ENCODE data around the gene PLEKHG7.
"Not testable (repeated sequence)": the region's sequence is repeated elsewhere in the genome, so short reads cannot be mapped to it uniquely, and the experiment has no call there.

Gene PLEKHG7

GRCh38 chr12:92702754-92703679, at the start of gene PLEKHG7:
Gene PLEKHG7 (plus strand): TSS chr12:92702989. CDS start chr12:92706632, 3,643 bp downstream.
- no peak for DNase-seq

GRCh38 chr12:92654256-92654655, 48.5 kb upstream of the PLEKHG7 start:
- not testable (repeated sequence) for DNase-seq

GRCh38 chr12:92654929-92655328, 47.9 kb upstream of the PLEKHG7 start:
- no peak for DNase-seq

- DNase-seq = no peak
Measured at GRCh38 chr12:92656911-92657310, 45.9 kb upstream of the PLEKHG7 start.

DNA sequence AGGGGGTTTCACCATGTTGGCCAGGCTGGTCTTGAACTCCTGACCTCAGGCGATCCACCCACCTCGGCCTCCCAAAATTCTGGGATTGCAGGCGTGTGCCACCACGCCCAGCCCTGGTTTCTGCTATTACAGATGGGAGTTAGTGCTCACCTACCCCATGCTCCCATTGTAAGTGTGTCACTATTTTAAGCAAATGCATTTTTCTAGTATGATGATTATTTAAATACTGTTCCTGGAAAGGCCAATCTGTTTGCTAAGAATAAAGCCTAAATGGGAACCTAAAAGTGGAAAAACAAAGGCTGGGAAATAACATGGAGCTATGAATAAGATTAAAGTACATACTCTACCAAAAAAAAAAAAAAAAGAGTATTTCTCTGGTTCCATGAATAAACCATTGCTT, 45.0 kb upstream of the PLEKHG7 start:
- no peak for DNase-seq

- DNase-seq = no peak
Measured at GRCh38 chr12:92658611-92659010, 44.2 kb upstream of the PLEKHG7 start.

GRCh38 chr12:92661269-92661668, 41.5 kb upstream of the PLEKHG7 start:
- no peak for DNase-seq

- no peak for DNase-seq
Measured at GRCh38 chr12:92665496-92665895, 37.3 kb upstream of the PLEKHG7 start.

DNA sequence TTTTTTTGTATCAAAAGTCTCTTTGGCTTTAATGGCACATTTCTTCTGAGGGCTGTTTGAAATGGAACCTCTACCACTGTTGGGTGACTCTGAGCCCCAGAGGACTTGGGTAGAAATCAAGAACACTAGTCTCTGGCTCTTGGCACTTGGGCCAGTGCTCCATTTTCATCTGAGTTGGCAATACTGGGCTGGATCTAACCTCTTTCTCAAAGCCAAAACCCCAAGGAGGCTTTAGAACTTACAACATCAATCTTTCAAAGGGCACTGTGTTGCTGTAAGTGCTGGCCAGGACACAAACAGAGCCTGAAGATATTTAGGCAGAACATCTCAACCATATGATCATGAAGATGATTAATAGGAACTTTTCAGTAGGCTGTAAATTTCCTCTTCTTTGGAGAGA, 34.0 kb upstream of the PLEKHG7 start:
- no peak for DNase-seq

DNA sequence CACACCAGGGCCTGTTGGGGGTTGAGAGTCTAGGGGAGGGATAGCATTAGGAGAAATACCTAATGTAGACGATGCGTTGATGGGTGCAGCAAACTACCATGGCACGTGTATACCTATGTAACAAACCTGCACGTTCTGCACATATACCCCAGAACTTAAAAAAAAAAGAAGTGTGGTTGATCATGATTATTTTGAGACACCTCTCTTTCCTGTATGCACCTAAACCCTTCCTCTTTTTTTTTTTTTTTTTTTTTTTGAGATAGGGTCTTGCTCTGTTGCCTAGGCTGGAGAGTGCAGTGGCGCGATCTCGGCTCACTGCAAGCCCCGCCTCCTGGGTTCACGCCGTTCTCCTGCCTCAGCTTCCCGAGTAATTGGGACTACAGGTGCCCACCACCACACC, 31.3 kb upstream of the PLEKHG7 start:
- not testable (repeated sequence) for DNase-seq

GRCh38 chr12:92673756-92674155, 29.0 kb upstream of the PLEKHG7 start:
- no peak for DNase-seq

DNA sequence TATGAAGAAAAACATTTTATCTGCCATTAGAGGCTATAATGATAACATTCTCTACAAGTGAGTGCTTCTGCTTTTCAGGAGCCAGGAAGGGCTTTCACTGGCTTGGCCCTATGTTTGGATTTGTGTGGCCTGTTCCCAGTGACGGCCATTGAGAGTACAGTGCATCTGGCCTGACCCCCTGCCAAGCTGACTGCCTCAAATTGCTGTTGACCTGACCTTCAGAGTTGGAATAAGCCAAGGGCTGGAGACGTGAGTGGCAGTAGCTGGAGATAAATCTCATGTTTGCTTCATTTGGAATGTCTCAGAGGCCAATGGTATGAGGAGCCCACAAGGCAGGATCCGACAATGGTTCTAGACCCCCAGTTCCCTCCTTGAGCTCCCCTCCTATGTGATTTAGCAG, 28.3 kb upstream of the PLEKHG7 start:
- DNase-seq = no peak

DNA sequence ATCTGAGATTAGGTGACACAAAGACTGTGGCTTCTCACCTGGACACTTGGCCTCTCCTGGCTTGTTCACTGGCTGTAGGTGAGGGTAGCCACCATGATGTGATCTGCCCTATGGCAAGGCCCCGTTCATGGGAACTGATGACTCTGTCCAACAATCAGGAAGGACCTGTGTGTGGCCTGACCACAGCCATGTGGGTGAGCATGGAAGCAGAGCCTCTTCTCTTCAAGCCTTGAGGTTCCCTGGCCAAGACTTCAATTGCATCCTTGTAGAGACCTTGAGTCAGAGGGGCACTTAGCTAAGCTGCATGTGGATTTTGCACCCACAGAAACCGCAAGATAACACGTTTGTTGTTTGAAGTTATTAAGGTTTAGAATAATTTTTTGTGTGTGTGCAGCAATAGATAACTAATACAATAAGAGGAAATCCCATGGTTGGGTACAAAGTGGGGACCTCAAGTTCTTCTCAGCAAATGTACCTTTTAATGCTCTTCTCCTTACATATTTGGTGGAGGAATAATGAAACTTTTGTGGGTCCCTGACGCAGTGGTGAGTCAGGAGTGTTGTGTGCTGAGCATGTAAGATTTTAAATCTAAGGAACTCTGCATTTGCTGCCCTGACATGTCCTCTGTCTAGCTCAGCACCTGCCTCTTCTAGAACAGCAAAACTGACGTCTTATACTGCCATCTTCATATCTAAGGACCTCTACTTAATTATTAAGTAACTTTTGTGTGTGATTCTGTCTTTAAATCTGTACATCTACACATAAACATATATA, 27.5 kb upstream of the PLEKHG7 start:
- no peak for DNase-seq

DNA sequence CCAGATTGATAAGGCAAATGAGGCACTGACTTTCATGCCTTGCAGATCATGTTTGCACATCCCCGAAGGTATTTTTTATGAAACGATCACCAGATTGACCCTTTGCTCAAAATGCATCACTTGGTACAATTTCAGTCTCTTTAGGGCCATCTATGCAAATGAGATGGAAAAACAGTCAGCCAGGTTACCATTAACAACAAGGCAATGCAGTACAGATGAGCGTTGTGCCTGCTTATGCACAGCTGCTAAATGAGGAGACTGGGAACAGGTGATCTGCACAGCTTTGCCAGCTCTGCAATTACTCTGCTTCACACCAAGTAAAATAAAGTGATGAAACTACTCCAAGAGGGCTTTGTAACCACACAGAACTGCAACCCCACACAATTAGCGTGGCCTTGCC, 26.1 kb upstream of the PLEKHG7 start:
- no peak for DNase-seq

GRCh38 chr12:92690601-92691000, 12.2 kb upstream of the PLEKHG7 start:
- no peak for DNase-seq

DNA sequence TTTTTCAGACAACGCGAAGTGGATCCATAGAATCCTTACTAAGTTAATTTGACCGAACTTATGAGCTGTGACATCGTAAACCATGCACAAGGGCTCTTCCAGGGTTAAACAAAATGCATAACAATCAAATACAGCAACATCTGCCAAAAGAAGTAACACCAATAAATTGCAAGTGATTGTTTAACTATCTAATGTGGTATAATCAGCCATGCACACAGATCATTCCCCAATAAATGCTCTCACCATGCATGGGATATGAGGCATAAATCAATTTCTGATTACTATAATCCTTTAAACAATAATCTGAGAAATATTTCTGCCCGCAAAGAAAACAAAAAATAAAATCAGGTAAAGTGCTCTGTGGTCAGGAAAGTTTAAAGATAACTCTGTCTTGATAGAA, 7.7 kb upstream of the PLEKHG7 start:
- no peak for DNase-seq

DNA sequence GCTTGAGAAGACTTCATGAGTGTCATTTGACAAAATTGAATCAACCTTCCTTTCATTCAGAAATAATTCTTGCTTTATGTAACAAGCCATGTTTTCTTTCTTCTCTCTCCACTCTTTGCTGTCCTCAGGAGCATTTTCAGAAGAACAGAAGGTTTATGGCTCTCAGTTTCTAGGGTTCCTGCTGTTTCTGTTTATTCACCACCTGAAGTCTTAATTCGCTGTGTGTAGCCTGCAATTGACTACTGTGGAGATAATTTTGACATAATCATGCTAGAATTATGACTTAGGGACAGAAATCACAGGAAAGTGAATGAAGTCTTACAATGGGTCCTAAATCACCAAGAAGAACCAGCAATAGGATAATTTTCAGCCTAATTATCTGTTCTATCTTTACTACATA, 7.2 kb upstream of the PLEKHG7 start:
- no peak for DNase-seq

GRCh38 chr12:92696216-92696615, 6.6 kb upstream of the PLEKHG7 start:
- no peak for DNase-seq

DNA sequence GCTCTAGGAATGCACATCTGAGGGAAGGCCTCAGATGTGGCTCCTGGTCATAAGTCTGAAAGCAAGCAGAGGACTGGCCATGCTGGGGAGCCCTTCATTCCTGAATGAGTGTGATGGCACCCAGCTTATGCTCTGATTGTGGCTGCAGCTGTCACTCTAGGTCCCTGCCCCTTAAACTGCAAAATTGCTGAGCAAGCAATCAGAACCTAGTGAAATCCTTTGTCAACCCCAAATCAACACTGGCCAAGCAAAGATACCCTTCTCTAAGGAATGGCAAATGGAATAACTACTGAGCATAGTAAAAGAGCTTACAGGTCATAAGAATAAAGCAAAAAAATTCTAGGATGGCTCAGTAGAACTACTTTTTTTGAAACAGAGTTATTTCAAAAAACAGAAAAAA, 4.3 kb upstream of the PLEKHG7 start:
- DNase-seq = no peak

DNA sequence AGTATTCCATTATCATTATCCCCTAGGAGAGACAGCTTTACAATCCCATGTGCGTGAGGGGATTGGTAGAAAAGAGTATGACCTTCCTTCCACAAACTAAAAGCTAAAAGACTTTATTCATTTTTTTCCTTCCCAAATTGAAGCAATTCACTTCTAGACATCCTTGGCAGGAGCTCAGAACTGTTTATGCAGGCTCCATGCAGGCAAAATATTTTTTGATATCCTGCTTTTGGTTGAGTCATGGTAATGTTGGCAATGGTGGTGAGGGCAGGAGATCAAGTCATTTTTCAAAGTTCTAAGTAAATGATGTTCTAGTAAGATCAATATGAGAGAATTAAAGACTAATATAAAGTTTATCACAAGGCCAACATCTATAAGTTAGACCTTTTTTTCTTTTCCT, 1.3 kb upstream of the PLEKHG7 start:
- DNase-seq = no peak

GRCh38 chr12:92703786-92704185, 997 bp downstream of the PLEKHG7 start:
- DNase-seq = no peak

- DNase-seq = no peak
Measured at GRCh38 chr12:92706594-92706993, 3.8 kb downstream of the PLEKHG7 start.

GRCh38 chr12:92707926-92708325, 5.1 kb downstream of the PLEKHG7 start:
- DNase-seq = no peak

GRCh38 chr12:92715625-92716024, 12.8 kb downstream of the PLEKHG7 start:
- DNase-seq = no peak
